ENCODE data around the gene CAVIN1.

DNA sequence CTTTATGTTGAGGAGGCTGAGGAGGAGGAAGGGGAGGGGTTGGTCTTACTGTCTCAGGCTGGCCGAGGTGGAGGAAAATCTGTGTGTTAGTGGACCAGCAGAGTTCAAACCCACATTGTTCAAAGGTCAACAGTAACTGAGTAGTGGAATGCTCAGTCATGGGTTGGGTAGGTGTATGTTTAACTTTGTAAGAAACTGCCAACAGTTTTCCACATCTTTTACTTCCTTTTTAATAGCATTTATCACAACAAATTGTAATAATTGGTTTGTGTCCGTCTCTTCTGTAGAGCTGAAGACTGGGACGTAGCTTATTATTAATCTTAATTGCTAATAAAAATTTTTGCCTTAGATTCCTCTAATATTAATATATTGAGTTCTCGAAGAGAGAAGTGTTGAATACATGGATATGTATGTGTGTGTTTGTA lies 40.9 kb upstream of the CAVIN1 start:
- TF ChIP-seq POLR2AphosphoS5 (IDR thresholded peaks at IDR 0.05) = no peak
- TF ChIP-seq, protein P1, sequence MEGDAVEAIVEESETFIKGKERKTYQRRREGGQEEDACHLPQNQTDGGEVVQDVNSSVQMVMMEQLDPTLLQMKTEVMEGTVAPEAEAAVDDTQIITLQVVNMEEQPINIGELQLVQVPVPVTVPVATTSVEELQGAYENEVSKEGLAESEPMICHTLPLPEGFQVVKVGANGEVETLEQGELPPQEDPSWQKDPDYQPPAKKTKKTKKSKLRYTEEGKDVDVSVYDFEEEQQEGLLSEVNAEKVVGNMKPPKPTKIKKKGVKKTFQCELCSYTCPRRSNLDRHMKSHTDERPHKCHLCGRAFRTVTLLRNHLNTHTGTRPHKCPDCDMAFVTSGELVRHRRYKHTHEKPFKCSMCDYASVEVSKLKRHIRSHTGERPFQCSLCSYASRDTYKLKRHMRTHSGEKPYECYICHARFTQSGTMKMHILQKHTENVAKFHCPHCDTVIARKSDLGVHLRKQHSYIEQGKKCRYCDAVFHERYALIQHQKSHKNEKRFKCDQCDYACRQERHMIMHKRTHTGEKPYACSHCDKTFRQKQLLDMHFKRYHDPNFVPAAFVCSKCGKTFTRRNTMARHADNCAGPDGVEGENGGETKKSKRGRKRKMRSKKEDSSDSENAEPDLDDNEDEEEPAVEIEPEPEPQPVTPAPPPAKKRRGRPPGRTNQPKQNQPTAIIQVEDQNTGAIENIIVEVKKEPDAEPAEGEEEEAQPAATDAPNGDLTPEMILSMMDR (IDR thresholded peaks at IDR 0.05) = no peak
- no peak for TF ChIP-seq EP300 (IDR thresholded peaks at IDR 0.05)
